ENCODE results near the gene SETDB2.

- TF ChIP-seq EZH2 (IDR thresholded peaks at IDR 0.05; ENCODE audit: insufficient read depth, poor library complexity, severe bottlenecking) = no peak
- no peak for TF ChIP-seq EZH2phosphoT487 (IDR thresholded peaks at IDR 0.05; ENCODE audit: insufficient read depth, low read depth)
Measured at GRCh38 chr13:49412749-49413148, 31.3 kb upstream of the SETDB2 start.
